ENCODE measurements around the gene ZDHHC7.

Gene ZDHHC7

DNA sequence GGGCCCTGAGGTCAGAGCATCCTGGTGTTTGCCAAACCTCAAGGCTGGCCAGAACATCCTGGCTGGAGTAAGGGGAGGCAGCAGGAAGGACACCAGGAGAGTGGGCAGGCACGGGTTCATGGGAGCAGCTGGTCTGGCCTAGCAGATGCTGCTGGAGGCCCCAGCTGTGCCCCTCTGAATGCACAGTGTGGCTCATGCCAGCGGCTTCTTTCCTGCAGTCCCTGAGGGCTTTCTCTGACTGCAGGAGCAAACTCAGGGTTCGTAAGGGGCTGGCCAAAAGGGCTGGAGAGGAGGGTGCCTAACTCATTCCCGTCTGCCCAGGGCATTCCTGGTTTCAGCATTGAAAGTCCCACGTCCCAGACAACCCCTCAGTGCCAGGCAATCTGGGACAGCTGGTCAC, 78.7 kb downstream of the ZDHHC7 start:
- no peak for DNase-seq

DNA sequence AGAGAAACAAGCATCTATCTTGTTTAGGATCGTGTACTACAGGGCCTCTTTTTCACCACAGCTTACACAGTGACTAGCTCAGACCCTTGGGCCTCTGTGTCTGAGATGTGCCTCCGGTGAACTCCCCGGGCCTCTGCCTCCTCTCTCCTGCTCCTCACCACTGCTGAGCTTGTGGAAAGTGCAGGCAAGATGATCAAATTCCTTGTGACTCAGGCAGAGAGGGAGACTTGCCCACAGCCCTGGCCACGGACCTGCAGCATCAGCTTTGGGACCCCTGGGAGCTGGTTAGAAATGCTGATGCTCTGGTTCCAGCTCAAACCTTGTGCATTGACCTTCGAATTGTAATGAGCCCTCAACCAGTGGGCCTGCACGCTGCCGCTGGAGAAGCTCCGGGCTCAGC, 79.8 kb downstream of the ZDHHC7 start:
- DNase-seq, result no peak

DNA sequence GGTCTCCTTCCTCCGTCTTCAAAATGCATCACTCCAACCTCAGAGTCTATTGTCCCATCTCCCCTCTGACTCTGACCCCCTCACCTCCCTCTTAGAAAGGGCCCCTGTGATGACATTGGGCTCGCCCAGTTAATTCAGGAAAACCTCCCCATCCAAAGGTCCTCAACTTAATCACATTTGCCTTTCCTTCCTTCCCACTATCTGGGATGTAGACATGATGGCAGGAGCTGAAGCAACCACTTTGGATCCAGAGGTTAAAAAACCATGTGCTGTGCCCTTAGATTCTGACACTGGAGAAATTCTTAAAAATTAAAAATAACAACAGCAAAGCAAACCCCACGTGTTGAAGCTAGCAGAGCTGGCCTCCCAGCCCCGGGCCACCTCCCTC, 80.2 kb downstream of the ZDHHC7 start:
- no peak for DNase-seq

DNA sequence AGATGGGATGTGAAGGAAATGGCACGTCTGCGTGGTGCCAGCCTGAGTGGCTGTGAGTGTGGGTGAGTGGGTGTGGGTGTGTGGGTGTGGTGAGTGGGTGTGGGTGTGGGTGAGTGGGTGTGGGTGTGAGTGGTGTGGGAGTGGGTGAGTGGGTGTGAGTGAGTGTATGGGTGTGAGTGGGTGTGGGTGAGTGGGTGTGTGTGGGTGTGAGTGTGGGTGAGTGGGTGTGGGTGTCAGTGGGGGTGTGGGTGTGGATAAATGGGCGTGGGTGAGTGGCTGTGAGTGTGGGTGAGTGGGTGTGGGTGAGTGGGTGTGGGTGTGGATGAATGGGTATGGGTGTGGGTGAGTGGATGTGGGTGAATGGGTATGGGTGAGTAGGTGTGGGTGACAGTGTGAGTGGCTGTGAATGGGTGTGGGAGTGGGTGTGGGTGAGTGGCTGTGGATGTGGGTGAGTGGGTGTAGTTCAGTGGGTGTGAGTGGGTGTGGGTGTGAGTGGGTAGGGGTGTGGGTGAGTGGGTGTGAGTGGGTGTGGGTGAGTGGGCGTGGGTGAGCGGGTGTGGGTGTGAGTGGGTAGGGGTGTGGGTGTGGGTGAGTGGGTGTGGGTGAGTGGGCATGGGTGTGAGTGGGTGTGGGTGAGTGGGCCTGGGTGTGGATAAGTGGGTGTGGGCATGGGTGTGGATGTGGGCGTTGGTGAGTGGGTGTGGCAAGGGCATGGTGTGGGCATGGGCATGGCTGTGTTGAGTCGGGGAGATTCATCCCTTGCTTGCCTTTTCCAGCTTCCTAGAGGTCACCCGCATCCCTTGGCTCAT, 80.8 kb downstream of the ZDHHC7 start:
- no peak for DNase-seq

DNA sequence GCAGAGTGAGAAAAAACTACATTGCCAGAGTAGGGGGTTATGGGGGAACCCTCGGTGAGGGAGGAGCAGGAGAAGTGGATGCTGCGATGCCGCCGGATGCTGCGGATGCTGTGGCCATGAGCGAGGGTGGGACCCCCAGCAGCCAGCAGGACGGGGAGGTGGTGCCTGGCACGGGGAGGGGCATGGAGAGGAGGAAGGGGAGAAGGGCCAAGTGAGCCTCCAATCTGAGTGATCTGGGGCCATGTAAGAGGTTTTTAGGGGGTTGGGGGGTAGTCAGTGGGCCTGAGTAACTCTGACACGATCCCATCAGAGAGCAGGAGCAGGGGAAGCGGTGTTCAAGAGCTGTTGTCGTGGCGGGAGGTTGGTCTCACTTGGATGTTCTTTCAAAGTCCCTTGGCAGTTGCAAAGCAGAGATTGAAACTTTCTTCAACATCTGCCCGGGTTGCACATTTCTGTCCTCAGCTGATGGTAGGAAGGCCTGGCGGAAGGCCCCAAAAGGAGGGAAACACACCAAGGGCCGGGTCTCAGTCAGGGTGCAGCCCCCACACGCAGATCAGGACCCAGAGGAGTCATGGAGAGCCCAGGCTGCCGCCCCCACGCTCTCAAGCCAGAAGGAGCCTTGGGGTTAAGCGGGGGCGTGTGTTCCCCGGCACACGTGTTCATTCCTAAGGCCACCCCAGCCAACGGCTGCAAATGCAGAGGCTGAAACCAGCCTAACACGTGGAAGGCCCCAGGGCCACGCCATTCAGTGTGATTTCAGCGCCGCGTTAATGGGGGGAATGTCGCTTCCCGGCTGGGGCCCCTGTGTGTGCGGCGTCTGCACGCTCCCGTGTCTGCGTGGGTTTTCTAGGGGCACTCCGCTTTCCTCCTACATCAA, 81.7 kb downstream of the ZDHHC7 start:
- DNase-seq, result no peak

DNA sequence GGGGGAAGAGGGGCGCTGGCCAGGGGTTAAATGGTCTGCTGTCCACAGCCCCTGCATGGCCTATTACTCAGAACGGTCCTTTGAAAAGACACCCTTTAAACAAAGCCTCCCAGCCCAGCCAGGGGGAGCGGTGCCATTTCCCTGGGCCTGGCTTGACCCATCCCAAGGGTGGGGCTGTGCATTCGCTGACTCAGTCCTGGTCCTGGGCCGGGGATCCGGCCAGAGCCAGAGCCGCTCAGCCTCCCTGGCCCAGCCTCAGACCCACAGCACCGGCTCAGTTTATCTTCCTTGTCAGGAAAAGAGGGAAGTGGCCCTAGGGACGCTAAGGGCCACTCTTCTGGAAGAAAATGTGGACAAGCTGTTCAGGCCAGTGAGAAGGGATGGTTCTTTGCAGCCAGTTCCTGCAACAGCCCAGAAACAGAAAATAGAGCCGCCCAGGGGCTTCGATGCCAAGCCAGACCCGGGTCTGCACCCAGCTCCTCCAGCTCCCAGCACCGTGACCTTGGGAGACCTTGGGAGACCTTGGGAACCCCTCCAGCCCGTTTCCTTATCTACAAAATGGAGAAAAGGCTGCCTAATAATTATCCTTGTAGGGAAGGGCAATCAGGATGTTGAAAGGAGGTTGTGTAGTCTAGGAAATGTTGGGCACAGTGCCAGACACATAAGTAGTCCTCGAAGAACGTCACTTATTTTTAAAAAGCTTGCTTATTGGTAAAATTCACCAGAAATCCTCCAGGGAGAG, 82.5 kb downstream of the ZDHHC7 start:
- no peak for DNase-seq

DNA sequence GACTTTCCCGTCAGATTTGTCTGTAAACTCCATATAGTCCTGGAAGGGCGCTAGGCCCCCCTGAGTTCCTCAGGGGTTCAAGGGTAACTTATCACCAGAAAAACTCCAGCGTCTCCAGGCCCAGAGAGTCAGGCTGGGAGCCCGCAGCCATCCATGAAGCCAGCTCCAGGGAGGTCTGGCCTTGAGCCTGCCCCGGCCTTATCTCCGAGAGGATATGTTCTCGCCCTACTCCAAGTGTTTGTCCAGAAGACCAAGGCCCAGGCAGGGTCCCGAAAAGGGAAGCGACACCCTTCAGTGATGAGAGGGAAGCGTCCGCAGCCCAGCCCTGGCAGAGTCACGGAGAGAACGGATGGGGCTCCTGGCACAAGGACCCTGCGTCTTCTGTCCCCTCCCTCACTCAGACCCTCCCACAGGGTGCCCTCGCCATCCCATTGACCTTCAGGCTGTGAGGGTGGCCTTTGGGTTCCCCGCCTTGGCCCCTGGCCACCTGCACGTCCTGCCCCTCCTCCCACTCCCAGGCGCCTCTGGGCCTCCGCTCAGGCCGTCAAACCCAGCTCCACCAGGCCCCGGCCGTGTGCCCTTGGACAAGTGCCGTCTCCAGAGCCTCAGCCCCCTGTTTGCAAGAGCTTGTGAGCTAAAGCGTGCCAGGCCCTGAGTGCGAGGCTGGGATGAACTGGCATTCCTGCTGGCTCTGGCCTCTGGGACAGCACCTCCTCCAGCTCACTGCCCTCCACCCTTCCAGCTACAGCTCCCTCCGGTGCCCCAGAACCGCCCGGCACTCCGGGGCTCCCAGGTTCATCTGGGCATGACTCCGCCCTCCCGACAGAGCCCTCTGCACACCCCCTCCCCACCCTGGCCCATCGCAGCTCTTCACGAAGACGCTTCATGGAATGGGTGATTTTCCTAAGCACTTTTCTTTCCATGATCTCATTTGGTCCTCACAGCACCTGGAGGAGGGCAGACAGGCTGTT, 83.4 kb downstream of the ZDHHC7 start:
- DNase-seq, result no peak

DNA sequence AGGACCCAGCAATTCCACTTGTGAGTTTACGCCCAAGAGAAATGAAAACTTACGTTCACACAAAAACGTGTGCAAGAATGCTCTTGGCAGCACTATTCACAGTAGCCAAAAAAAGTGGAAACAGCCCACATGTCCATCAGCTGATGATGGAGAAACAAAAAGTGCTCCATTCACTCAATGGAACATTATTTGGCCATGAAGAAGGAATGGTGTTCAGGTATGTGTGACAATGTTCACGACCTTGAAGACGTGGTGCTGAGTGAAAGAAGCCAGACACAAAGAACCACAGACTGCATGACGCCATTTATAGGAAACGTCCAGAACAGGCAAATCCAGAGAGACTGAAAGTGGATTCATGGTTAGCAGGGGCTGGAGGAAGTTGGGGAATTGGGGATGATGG, 84.9 kb downstream of the ZDHHC7 start:
- no peak for DNase-seq

DNA sequence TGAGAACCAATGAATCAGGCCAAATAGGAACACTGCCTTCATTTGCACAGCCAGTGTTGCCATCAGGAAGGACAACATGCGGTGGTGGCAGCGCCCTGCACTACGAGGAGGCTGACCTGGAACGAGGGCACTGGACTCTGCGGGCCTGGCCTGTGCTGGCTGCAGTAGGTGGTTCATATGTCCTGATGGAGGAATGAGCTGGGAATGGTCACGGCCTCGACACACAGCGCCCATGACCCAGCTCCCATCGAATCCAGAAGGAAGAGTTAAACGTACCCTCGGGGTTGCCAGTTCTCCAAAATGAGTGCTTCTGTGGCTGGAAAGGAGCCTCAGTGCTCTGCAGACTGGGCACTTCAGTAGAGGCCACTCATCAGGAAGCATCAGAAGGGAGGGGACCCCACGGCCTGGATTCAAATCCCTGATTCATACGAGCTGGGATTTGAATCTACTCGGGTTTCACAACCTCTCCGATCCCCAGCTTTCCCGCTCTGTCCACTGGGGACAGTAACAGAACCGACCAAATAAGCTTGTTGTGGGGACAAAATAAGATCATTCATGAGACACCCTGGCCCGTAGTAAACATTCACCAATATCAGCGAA, 85.5 kb downstream of the ZDHHC7 start:
- DNase-seq, result no peak

DNA sequence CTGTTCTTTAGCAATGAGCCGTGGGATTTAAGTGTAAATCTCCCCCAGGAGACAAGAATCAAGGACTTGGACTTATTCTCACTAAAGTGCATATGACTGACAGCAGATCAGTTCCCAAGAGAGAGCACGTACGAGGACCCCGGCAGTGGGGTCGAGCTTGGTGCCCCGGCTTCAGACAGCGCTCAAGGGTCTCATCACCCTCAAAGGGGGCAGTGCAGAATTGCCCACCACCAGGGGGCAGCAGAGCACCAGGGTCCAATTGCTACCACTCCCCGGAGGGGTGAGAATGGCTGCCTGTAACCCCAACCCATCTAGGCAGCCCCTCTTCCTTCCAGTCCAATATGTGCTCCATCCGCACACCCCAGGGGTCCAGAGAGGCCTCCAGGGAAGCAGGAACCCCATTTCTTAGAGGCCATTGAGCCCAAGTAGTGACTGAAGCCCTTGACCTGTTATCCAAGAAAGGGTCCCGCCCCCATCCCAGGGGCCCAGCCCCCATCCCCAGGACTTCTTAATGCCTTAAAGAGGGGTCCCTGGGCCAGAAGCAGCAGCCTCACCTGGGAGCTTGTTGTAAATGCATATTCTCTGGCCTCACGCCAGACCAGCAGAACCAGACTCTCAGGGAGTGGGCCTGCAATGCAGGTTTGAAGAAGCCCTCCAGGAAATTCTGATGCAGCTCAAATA, 86.1 kb downstream of the ZDHHC7 start:
- peak; percentile 81 for DNase-seq

DNA sequence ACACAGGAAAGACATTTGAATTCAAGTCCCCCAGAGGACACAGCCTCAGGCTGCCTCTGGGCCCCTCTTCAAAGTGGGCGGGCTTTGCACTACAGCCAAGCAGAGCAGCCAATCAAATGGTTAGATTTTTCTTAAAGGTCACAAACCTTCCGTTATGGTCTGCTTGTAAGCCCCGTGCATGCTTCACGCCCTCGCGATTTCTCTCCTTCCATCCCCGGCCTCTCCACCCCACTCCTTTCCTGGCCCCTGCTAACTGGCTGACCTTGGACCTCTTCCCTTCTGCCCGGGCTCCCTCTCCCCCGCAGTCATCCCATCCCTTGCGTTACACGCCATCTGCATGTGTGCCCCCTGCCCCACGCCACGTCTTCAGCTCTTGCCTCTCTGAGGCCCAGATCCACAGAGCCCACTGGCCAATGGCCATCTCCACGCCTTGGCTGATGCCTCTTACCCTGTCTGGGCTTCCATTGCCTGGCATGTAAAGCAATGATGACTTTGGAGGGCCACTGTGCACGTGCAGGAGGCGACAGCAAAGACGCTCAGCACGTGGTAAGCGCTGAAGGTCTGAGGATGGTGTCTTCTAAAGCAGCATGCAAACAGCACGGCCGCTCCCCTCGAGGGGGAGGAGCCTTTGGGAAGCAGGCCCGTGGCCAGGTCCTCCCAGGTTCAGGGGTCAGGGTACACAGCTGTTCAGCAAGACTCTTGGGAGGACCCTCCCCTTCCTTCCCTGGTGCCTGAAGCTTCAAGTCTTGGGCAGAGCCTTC, 86.8 kb downstream of the ZDHHC7 start:
- DNase-seq, result no peak
